Measurements from ENCODE around the gene ENAH. TPM values are rescaled to one million over a fixed set of nuclear protein-coding genes. Genes with fewer than 3 reads are reported as not detected.

ENAH gene
- total and polyA plus RNA-seq, 2 donors (not counting 1 experiment from before 2014, with no cell fraction given), result 1.3 to 1.6 TPM

- H3K4me1 Mint-ChIP-seq, result peaks cover 13% of the 10 kb centered on the region
- Histone ChIP-seq H3K4me1 (ENCODE audit: control insufficient read depth in 2 of 2, insufficient read depth in 2 of 2, low read length in 2 of 2) (peaks cover 9 to 19% of the 10 kb centered on the region in 2 donors), H2AFZ (ENCODE audit: insufficient read depth, low read depth, low read length, poor library complexity, severe bottlenecking) (peak overlapping the region; percentile 92), H3K9ac (ENCODE audit: low read length) (peak overlapping the region; percentile 70), H4K20me1 (ENCODE audit: control insufficient read depth, insufficient read depth, low read length, poor library complexity, severe bottlenecking) (no peaks in the 10 kb centered on the region), H3K79me2 (ENCODE audit: control insufficient read depth, insufficient read depth, low read length) (no peaks in the 10 kb centered on the region), H3K9me3 (ENCODE audit: control extremely low read depth in 1 of 3, control insufficient read depth in 2 of 3, insufficient read depth in 1 of 3, low read length in 2 of 3) (peaks cover 0 to 4% (median 0%) of the 10 kb centered on the region in 3 donors), H3K27ac (ENCODE audit: low read length in 2 of 2) (no peak overlapping the region), H3K36me3 (replicated peaks in 1 of 2; ENCODE audit: control extremely low read depth in 1 of 2, control insufficient read depth in 1 of 2, extremely low read depth in 1 of 2, insufficient read depth in 2 of 2, low read length in 1 of 2) (no peaks in the 10 kb centered on the region), H3K27me3 (replicated peaks in 1 of 4; ENCODE audit: control extremely low read depth in 1 of 4, control insufficient read depth in 3 of 4, insufficient read depth in 4 of 4, low read length in 3 of 4) (peaks cover 0 to 10% (median 6%) of the 10 kb centered on the region in 4 experiments), H3K4me2 (replicated peaks; ENCODE audit: low read depth, low read length, poor library complexity, severe bottlenecking) (peak overlapping the region; percentile 97), H3K4me3 (ENCODE audit: control extremely low read depth in 1 of 5, extremely low read depth in 1 of 5, insufficient read depth in 1 of 5, low read depth in 2 of 5, low read length in 4 of 5) (peak overlapping the region; percentile 57 to 79 (median 71))
- DNase-seq (peak; percentile 20), ATAC-seq (ENCODE audit: low read depth) (peak; percentile 8)
- H3K9me3 Mint-ChIP-seq (ENCODE audit: insufficient read depth), result no peaks in the 10 kb centered on the region
- CTCF ChIA-PET, result interaction anchor here (0.7 to 1.2 kb wide), 4 partner anchors 11 to 1206 kb away, joined by 3 read pairs; no protein-coding TSS in a partner anchor
- intact Hi-C loops (cut with micrococcal nuclease), result loop anchor here (10.0 kb wide), 1 partner anchor 107 kb away; no protein-coding TSS in a partner anchor
- peak overlapping the region; percentile 95 for H3K4me3 Mint-ChIP-seq
- TF ChIP-seq CTCF (IDR thresholded peaks at IDR 0.05) (no peak), EZH2 (IDR thresholded peaks at IDR 0.05; ENCODE audit: borderline replicate concordance, insufficient read depth, low read depth, low read length, poor library complexity, severe bottlenecking) (no peak)
- 2% methylated on average over 30 of the region's 45 CpGs for WGBS (ENCODE audit: insufficient coverage)
- POLR2A ChIA-PET, result interaction anchor here (0.6 kb wide), 1 partner anchor 105 kb away, joined by 3 read pairs; no protein-coding TSS in a partner anchor
- peaks cover 27% of the 10 kb centered on the region for H3K27me3 Mint-ChIP-seq
- H3K27ac Mint-ChIP-seq, result peak overlapping the region; percentile 47
These were observed 823 bp downstream of the ENAH start for GRCh38 chr1:225651872-225652728.

All from B cell (primary cell).